Measurements from ENCODE around the gene AHSG.
"Not testable (repeated sequence)": the region's sequence is repeated elsewhere in the genome, so short reads cannot be mapped to it uniquely, and the experiment has no call there.

AHSG gene

GRCh38 chr3:186619787-186620212, 6.9 kb downstream of the AHSG start:
- DNase-seq = no peak

GRCh38 chr3:186620213-186621092, 7.6 kb downstream of the AHSG start:
- no peak for DNase-seq

- DNase-seq = no peak
Measured at GRCh38 chr3:186621894-186622650, 9.2 kb downstream of the AHSG start.

- no peak for DNase-seq
Measured at GRCh38 chr3:186622651-186623310, 9.9 kb downstream of the AHSG start.

- no peak for DNase-seq
Measured at GRCh38 chr3:186624598-186624997, 11.7 kb downstream of the AHSG start.

GRCh38 chr3:186625600-186626042, 12.8 kb downstream of the AHSG start:
- DNase-seq = no peak

- no peak for DNase-seq
Measured at GRCh38 chr3:186626254-186626847, 13.5 kb downstream of the AHSG start.

GRCh38 chr3:186627852-186628414, 15.1 kb downstream of the AHSG start:
- no peak for DNase-seq

GRCh38 chr3:186628756-186629155, 15.9 kb downstream of the AHSG start:
- DNase-seq = no peak

GRCh38 chr3:186630950-186631641, 18.2 kb downstream of the AHSG start:
- no peak for DNase-seq

GRCh38 chr3:186633481-186633880, 20.6 kb downstream of the AHSG start:
- no peak for DNase-seq

- DNase-seq = not testable (repeated sequence)
Measured at GRCh38 chr3:186634207-186634606, 21.3 kb downstream of the AHSG start.

- DNase-seq = no peak
Measured at GRCh38 chr3:186635532-186635931, 22.7 kb downstream of the AHSG start.

- DNase-seq = no peak
Measured at GRCh38 chr3:186636536-186636935, 23.7 kb downstream of the AHSG start.

- no peak for DNase-seq
Measured at GRCh38 chr3:186637686-186638085, 24.8 kb downstream of the AHSG start.

GRCh38 chr3:186638259-186638658, 25.4 kb downstream of the AHSG start:
- DNase-seq = no peak

- DNase-seq = no peak
Measured at GRCh38 chr3:186639778-186640472, 27.1 kb downstream of the AHSG start, which contains the start of gene FETUB. TSS of gene FETUB (plus strand) at chr3:186640399. CDS start at chr3:186640461, 62 bp downstream.

GRCh38 chr3:186640473-186640818, 27.6 kb downstream of the AHSG start:
- DNase-seq = no peak

- no peak for DNase-seq
Measured at GRCh38 chr3:186640929-186641328, 28.1 kb downstream of the AHSG start.

- no peak for DNase-seq
Measured at GRCh38 chr3:186642014-186642413, 29.2 kb downstream of the AHSG start.

GRCh38 chr3:186643493-186643892, 30.6 kb downstream of the AHSG start:
- no peak for DNase-seq
